ENCODE results near the gene PLA2G12B.

DNA sequence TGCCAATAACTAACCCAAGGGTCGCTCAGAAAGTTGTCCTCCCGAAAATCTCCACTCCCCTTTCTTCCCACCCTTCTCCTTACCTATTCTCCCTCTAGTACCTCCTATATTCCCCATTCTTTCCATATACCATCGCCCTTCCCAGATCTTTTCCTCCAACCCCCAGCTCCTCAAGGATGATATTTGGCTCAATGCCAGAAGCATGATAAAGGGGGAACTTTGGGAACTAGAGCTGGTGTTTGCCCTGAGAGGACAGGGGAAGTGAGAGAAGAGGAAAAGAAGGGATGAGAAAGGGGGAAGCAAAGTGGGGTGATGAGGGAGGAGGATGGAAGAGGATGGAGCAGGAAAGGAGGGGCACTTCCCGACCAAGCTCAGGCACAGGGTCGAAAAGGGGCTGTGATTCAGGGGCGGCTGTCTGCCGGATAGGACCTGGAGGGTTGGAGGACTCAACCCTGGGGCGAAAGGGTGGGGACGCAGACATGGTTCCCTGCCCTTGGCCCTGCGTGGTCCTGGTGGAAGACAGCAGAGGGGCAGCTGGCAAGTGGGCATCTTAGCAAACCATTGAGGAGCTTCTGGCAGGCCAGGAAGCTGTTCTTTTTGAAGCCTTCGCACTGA, 59.3 kb downstream of the PLA2G12B start:
- no peak for TF ChIP-seq CREB1 (IDR thresholded peaks at IDR 0.05; ENCODE audit: low read depth)
- TF ChIP-seq REST (IDR thresholded peaks at IDR 0.05; ENCODE audit: low read depth): no peak
- TF ChIP-seq TAF1 (IDR thresholded peaks at IDR 0.05; ENCODE audit: low read depth): no peak
- no peak for TF ChIP-seq TCF12 (IDR thresholded peaks at IDR 0.05; ENCODE audit: low read depth)
- TF ChIP-seq RAD21 (IDR thresholded peaks at IDR 0.05; ENCODE audit: low read depth): no peak
- no peak for TF ChIP-seq MAX (IDR thresholded peaks at IDR 0.05)
- TF ChIP-seq YY1 (IDR thresholded peaks at IDR 0.05; ENCODE audit: low read depth): no peak
- no peak for TF ChIP-seq EGR1 (IDR thresholded peaks at IDR 0.05)
- peak; percentile 49 for TF ChIP-seq NFIC (IDR thresholded peaks at IDR 0.05)
- no peak for TF ChIP-seq ZBTB7A (IDR thresholded peaks at IDR 0.05; ENCODE audit: low read depth)
- TF ChIP-seq CEBPB (IDR thresholded peaks at IDR 0.05): no peak
- TF ChIP-seq EP300 (IDR thresholded peaks at IDR 0.05; ENCODE audit: borderline replicate concordance): no peak
- no peak for TF ChIP-seq USF1 (IDR thresholded peaks at IDR 0.05)
